Fibroblast of skin of scalp (primary cell): ENCODE measurements around the gene XRCC5.

Experiments
- DNase-seq: peaks from one replicate; pipeline ENCODE4 v3.0.0-alpha.2; 2013

The XRCC5 gene

GRCh38 chr2:216086207-216086893, 22.8 kb upstream of the XRCC5 start:
- no peak for DNase-seq

- peak; percentile 39 for DNase-seq
These were observed 18.8 kb upstream of the XRCC5 start for GRCh38 chr2:216090369-216090786.

- no peak for DNase-seq
These were observed 16.5 kb upstream of the XRCC5 start for GRCh38 chr2:216092646-216093045.

- no peak for DNase-seq
These were observed 14.4 kb upstream of the XRCC5 start for GRCh38 chr2:216094701-216095100.

- no peak for DNase-seq
These were observed 10.5 kb upstream of the XRCC5 start for GRCh38 chr2:216098421-216099334.

GRCh38 chr2:216101109-216101508, 8.0 kb upstream of the XRCC5 start:
- DNase-seq, result no peak

- no peak for DNase-seq
These were observed 5.9 kb upstream of the XRCC5 start for GRCh38 chr2:216103213-216103612.

GRCh38 chr2:216104691-216105090, 4.5 kb upstream of the XRCC5 start:
- DNase-seq, result no peak

- no peak for DNase-seq
These were observed 1.8 kb upstream of the XRCC5 start for GRCh38 chr2:216107320-216107719.

- no peak for DNase-seq
These were observed 1.4 kb upstream of the XRCC5 start for GRCh38 chr2:216107760-216108159.

GRCh38 chr2:216108310-216108966, 710 bp upstream of the XRCC5 start:
- no peak for DNase-seq

GRCh38 chr2:216109962-216110614, 940 bp downstream of the XRCC5 start:
- DNase-seq, result peak; percentile 60

GRCh38 chr2:216110620-216111019, 1.5 kb downstream of the XRCC5 start:
- no peak for DNase-seq

- no peak for DNase-seq
These were observed 2.0 kb downstream of the XRCC5 start for GRCh38 chr2:216111122-216111521.

- DNase-seq, result no peak
These were observed 3.8 kb downstream of the XRCC5 start for GRCh38 chr2:216112926-216113325.

- no peak for DNase-seq
These were observed 4.4 kb downstream of the XRCC5 start for GRCh38 chr2:216113572-216113971.

- no peak for DNase-seq
These were observed 5.2 kb downstream of the XRCC5 start for GRCh38 chr2:216114382-216114713.

GRCh38 chr2:216114714-216115531, 5.8 kb downstream of the XRCC5 start:
- DNase-seq, result peak; percentile 99

- peak; percentile 30 for DNase-seq
These were observed 7.3 kb downstream of the XRCC5 start for GRCh38 chr2:216116418-216116817.

GRCh38 chr2:216117561-216118340, 8.6 kb downstream of the XRCC5 start:
- peak; percentile 67 for DNase-seq

GRCh38 chr2:216118474-216118873, 9.3 kb downstream of the XRCC5 start:
- DNase-seq, result no peak
